Activated naive CD8-positive, alpha-beta T cell treated with anti-CD3 and anti-CD28 coated beads for 36 hours (primary cell): ENCODE data around the gene STYK1. TPM values are rescaled to one million over a fixed set of nuclear protein-coding genes. Genes with fewer than 3 reads are reported as not detected.
"Not testable (repeated sequence)": the region's sequence is repeated elsewhere in the genome, so short reads cannot be mapped to it uniquely, and the experiment has no call there.

Experiments used
- DNase-seq: peaks from one replicate; pipeline ENCODE4 v3.0.0; 2021
- H3K27ac Mint-ChIP-seq: one replicate; pipeline ENCODE4 v1.8.0; 2022; ENCODE audit warnings: mild to moderate bottlenecking, moderate library complexity, mixed read lengths
- H3K27me3 Mint-ChIP-seq: one replicate; pipeline ENCODE4 v1.8.0; 2022; ENCODE audit warnings: mild to moderate bottlenecking, mixed read lengths
- H3K36me3 Mint-ChIP-seq: one replicate; pipeline ENCODE4 v1.8.0; 2021; ENCODE audit warnings: mild to moderate bottlenecking, mixed read lengths
- H3K4me1 Mint-ChIP-seq: one replicate; pipeline ENCODE4 v1.8.0; 2021; ENCODE audit warnings: mixed read lengths
- H3K4me3 Mint-ChIP-seq: one replicate; pipeline ENCODE4 v1.8.0; 2022; ENCODE audit warnings: mild to moderate bottlenecking, moderate library complexity, mixed read lengths
- H3K9me3 Mint-ChIP-seq: one replicate; pipeline ENCODE4 v1.8.0; 2022; ENCODE audit warnings: mixed read lengths
- total RNA-seq, 2 experiments: library from RNA; stranded (reverse); gene quantifications; one replicate each; pipeline ENCODE4 v1.2.3, GENCODE V29; 2021

Gene STYK1
- total RNA-seq, 2 experiments from 2014 or later, result 0.46 to 0.56 TPM

- H3K4me3 Mint-ChIP-seq, result no peak overlapping the region
- no peak overlapping the region for H3K27ac Mint-ChIP-seq
- H3K27me3 Mint-ChIP-seq, result peaks cover 1% of the 10 kb centered on the region
- no peaks in the 10 kb centered on the region for H3K36me3 Mint-ChIP-seq
- no peaks in the 10 kb centered on the region for H3K9me3 Mint-ChIP-seq
- H3K4me1 Mint-ChIP-seq, result peaks cover 5% of the 10 kb centered on the region
- no peak for DNase-seq
Measured at GRCh38 chr12:10618338-10618987, 55.4 kb downstream of the STYK1 start.

GRCh38 chr12:10617863-10618262 is 56.0 kb downstream of the STYK1 start:
- H3K27ac Mint-ChIP-seq, result no peak overlapping the region
- H3K4me1 Mint-ChIP-seq, result peaks cover 5% of the 10 kb centered on the region
- peaks cover 1% of the 10 kb centered on the region for H3K36me3 Mint-ChIP-seq
- peaks cover 4% of the 10 kb centered on the region for H3K27me3 Mint-ChIP-seq
- no peak for DNase-seq
- no peaks in the 10 kb centered on the region for H3K9me3 Mint-ChIP-seq
- no peak overlapping the region for H3K4me3 Mint-ChIP-seq

- H3K4me1 Mint-ChIP-seq, result peaks cover 18% of the 10 kb centered on the region
- no peaks in the 10 kb centered on the region for H3K9me3 Mint-ChIP-seq
- H3K4me3 Mint-ChIP-seq, result no peak overlapping the region
- H3K36me3 Mint-ChIP-seq, result peaks cover 20% of the 10 kb centered on the region
- no peak for DNase-seq
- H3K27me3 Mint-ChIP-seq, result peaks cover 4% of the 10 kb centered on the region
- no peak overlapping the region for H3K27ac Mint-ChIP-seq
Measured at GRCh38 chr12:10615532-10615931, 58.3 kb downstream of the STYK1 start.

GRCh38 chr12:10614056-10614370 is 59.8 kb downstream of the STYK1 start:
- H3K4me3 Mint-ChIP-seq, result peak overlapping the region; percentile 92
- no peak for DNase-seq

GRCh38 chr12:10613349-10614055 is 60.4 kb downstream of the STYK1 start, which contains the start of gene MAGOHB:
Gene MAGOHB (minus strand): TSS chr12:10613609. CDS start chr12:10613532, 77 bp downstream.
- H3K4me1 Mint-ChIP-seq, result peaks cover 28% of the 10 kb centered on the region
- peak within 1 kb of the TSS; percentile 99 for H3K27ac Mint-ChIP-seq
- H3K27me3 Mint-ChIP-seq, result peaks cover 4% of the 10 kb centered on the region
- H3K36me3 Mint-ChIP-seq, result peaks cover 27% of the 10 kb centered on the region
- H3K9me3 Mint-ChIP-seq, result no peaks in the 10 kb centered on the region
- peak within 1 kb of the TSS; percentile 92 for H3K4me3 Mint-ChIP-seq
- peak; percentile 97 for DNase-seq

More at GRCh38 chr12:10614056-10614370, 59.8 kb downstream of the STYK1 start:
- Mint-ChIP-seq H3K36me3 (peaks cover 27% of the 10 kb centered on the region), H3K27ac (peak overlapping the region; percentile 99), H3K9me3 (no peaks in the 10 kb centered on the region), H3K27me3 (peaks cover 4% of the 10 kb centered on the region), H3K4me1 (peaks cover 23% of the 10 kb centered on the region)

- H3K4me1 Mint-ChIP-seq, result peaks cover 29% of the 10 kb centered on the region
- peaks cover 28% of the 10 kb centered on the region for H3K36me3 Mint-ChIP-seq
- DNase-seq, result no peak
- H3K27ac Mint-ChIP-seq, result peak overlapping the region; percentile 99
- peak overlapping the region; percentile 92 for H3K4me3 Mint-ChIP-seq
- no peaks in the 10 kb centered on the region for H3K9me3 Mint-ChIP-seq
- H3K27me3 Mint-ChIP-seq, result peaks cover 4% of the 10 kb centered on the region
Measured at GRCh38 chr12:10612984-10613348, 60.9 kb downstream of the STYK1 start.

- Mint-ChIP-seq H3K4me3 (peak overlapping the region; percentile 92), H3K27me3 (peaks cover 4% of the 10 kb centered on the region), H3K27ac (peak overlapping the region; percentile 99), H3K9me3 (no peaks in the 10 kb centered on the region), H3K36me3 (peaks cover 31% of the 10 kb centered on the region), H3K4me1 (peaks cover 30% of the 10 kb centered on the region)
- DNase-seq, result no peak
Measured at GRCh38 chr12:10612110-10612509, 61.7 kb downstream of the STYK1 start.

- H3K27me3 Mint-ChIP-seq, H3K9me3 Mint-ChIP-seq, H3K27ac Mint-ChIP-seq, DNase-seq: not testable (repeated sequence)
- Mint-ChIP-seq H3K4me3 (peak overlapping the region; percentile 40), H3K4me1 (peaks cover 30% of the 10 kb centered on the region), H3K36me3 (peaks cover 33% of the 10 kb centered on the region)
Measured at GRCh38 chr12:10611258-10611657, 62.6 kb downstream of the STYK1 start.

- DNase-seq, result no peak
- Mint-ChIP-seq H3K27ac (no peak overlapping the region), H3K36me3 (peaks cover 35% of the 10 kb centered on the region), H3K4me3 (no peak overlapping the region), H3K27me3 (peaks cover 4% of the 10 kb centered on the region), H3K4me1 (peaks cover 32% of the 10 kb centered on the region), H3K9me3 (no peaks in the 10 kb centered on the region)
Measured at GRCh38 chr12:10610188-10610587, 63.7 kb downstream of the STYK1 start.

GRCh38 chr12:10607885-10608458 is 65.9 kb downstream of the STYK1 start:
- Mint-ChIP-seq H3K27me3 (no peaks in the 10 kb centered on the region), H3K4me3 (no peak overlapping the region), H3K27ac (no peak overlapping the region), H3K9me3 (no peaks in the 10 kb centered on the region), H3K36me3 (peaks cover 46% of the 10 kb centered on the region), H3K4me1 (peaks cover 32% of the 10 kb centered on the region)
- no peak for DNase-seq

- Mint-ChIP-seq H3K36me3 (peaks cover 18% of the 10 kb centered on the region), H3K27me3 (no peaks in the 10 kb centered on the region), H3K4me3 (no peak overlapping the region), H3K27ac (no peak overlapping the region), H3K9me3 (no peaks in the 10 kb centered on the region), H3K4me1 (peaks cover 11% of the 10 kb centered on the region)
- DNase-seq, result no peak
Measured at GRCh38 chr12:10601860-10602259, 72.0 kb downstream of the STYK1 start.

GRCh38 chr12:10600988-10601387 is 72.9 kb downstream of the STYK1 start:
- Mint-ChIP-seq H3K4me3 (no peak overlapping the region), H3K27ac (no peak overlapping the region), H3K27me3 (no peaks in the 10 kb centered on the region), H3K9me3 (no peaks in the 10 kb centered on the region), H3K36me3 (peaks cover 21% of the 10 kb centered on the region), H3K4me1 (peaks cover 13% of the 10 kb centered on the region)
- DNase-seq, result no peak

- Mint-ChIP-seq H3K9me3 (no peaks in the 10 kb centered on the region), H3K27me3 (no peaks in the 10 kb centered on the region), H3K4me3 (no peak overlapping the region), H3K27ac (no peak overlapping the region), H3K4me1 (peaks cover 2% of the 10 kb centered on the region), H3K36me3 (peaks cover 16% of the 10 kb centered on the region)
- no peak for DNase-seq
Measured at GRCh38 chr12:10595881-10596280, 78.0 kb downstream of the STYK1 start.

GRCh38 chr12:10590966-10591365 is 82.9 kb downstream of the STYK1 start:
- no peaks in the 10 kb centered on the region for H3K27me3 Mint-ChIP-seq
- H3K9me3 Mint-ChIP-seq, result no peaks in the 10 kb centered on the region
- H3K36me3 Mint-ChIP-seq, result peaks cover 21% of the 10 kb centered on the region
- DNase-seq, result no peak
- peaks cover under 1% of the 10 kb centered on the region for H3K4me1 Mint-ChIP-seq
- H3K4me3 Mint-ChIP-seq, result no peak overlapping the region
- H3K27ac Mint-ChIP-seq, result no peak overlapping the region

GRCh38 chr12:10584415-10584814 is 89.4 kb downstream of the STYK1 start:
- Mint-ChIP-seq H3K27me3 (no peaks in the 10 kb centered on the region), H3K36me3 (peaks cover 45% of the 10 kb centered on the region), H3K9me3 (peaks cover 4% of the 10 kb centered on the region), H3K4me3 (no peak overlapping the region), H3K4me1 (no peaks in the 10 kb centered on the region), H3K27ac (no peak overlapping the region)
- no peak for DNase-seq
